GOT3 (cell line): ENCODE results near the gene SIRT7.
"Not testable (repeated sequence)": the region's sequence is repeated elsewhere in the genome, so short reads cannot be mapped to it uniquely, and the experiment has no call there.

Experiments
- DNase-seq: peaks from one replicate; lab custom pipeline; 2025; ENCODE audit warnings: mixed read lengths; lab: John Stamatoyannopoulos, UW

SIRT7 gene

GRCh38 chr17:81920612-81921536, 2.9 kb upstream of the SIRT7 start:
- no peak for DNase-seq

GRCh38 chr17:81918832-81919545, 1.0 kb upstream of the SIRT7 start:
- no peak for DNase-seq

- not testable (repeated sequence) for DNase-seq
These were observed 325 bp upstream of the SIRT7 start for GRCh38 chr17:81918333-81918669.

- DNase-seq = no peak
These were observed 1.6 kb downstream of the SIRT7 start for GRCh38 chr17:81916234-81917001.

GRCh38 chr17:81915331-81915730, 2.6 kb downstream of the SIRT7 start:
- DNase-seq = no peak

GRCh38 chr17:81914103-81914850, 3.7 kb downstream of the SIRT7 start:
- DNase-seq = no peak

GRCh38 chr17:81913394-81914102, 4.4 kb downstream of the SIRT7 start:
- no peak for DNase-seq

- DNase-seq = no peak
These were observed 5.3 kb downstream of the SIRT7 start for GRCh38 chr17:81912441-81913309.

GRCh38 chr17:81911969-81912368, 6.0 kb downstream of the SIRT7 start:
- no peak for DNase-seq

GRCh38 chr17:81911277-81911961, 6.6 kb downstream of the SIRT7 start, which contains the start of gene PCYT2:
TSS of gene PCYT2 (minus strand) at chr17:81911399. CDS start at chr17:81911355, 44 bp downstream.
- peak; percentile 43 for DNase-seq

- no peak for DNase-seq
These were observed 7.1 kb downstream of the SIRT7 start for GRCh38 chr17:81910840-81911276.

- DNase-seq = no peak
These were observed 7.8 kb downstream of the SIRT7 start for GRCh38 chr17:81909966-81910839.

GRCh38 chr17:81909231-81909630, 8.7 kb downstream of the SIRT7 start:
- no peak for DNase-seq

- DNase-seq = no peak
These were observed 9.2 kb downstream of the SIRT7 start for GRCh38 chr17:81908793-81909192.

GRCh38 chr17:81907219-81908145, 10.5 kb downstream of the SIRT7 start:
- no peak for DNase-seq

- DNase-seq = no peak
These were observed 11.3 kb downstream of the SIRT7 start for GRCh38 chr17:81906476-81907218.
